Keratinocyte (primary cell): ENCODE data around the gene TIAM1. TPM values are rescaled to one million over a fixed set of nuclear protein-coding genes. Genes with fewer than 3 reads are reported as not detected.

Experiments
- DNase-seq: peaks from one replicate; pipeline ENCODE4 v3.0.0-alpha.2; 2011; ENCODE audit warnings: low read depth, missing footprints, low spot score
- FAIRE-seq: peaks from 2 replicates; lab custom pipeline; 2011; peaks lifted over from hg19 to GRCh38; lab: Jason Lieb, UNC
- H2AFZ ChIP-seq: 2 replicates; pipeline ENCODE4 v1.6.0; 2012; ENCODE audit warnings: low read length, control low read depth, inconsistent platforms; ENCODE audit not compliant: control insufficient read depth
- H3K27ac ChIP-seq: 2 replicates; pipeline ENCODE4 v1.5.1; 2011; ENCODE audit warnings: low read length; ENCODE audit not compliant: control insufficient read depth, insufficient read depth
- H3K27me3 ChIP-seq: 3 replicates; pipeline ENCODE4 v1.6.0; 2011; ENCODE audit warnings: low read length; ENCODE audit not compliant: control insufficient read depth, insufficient read depth; ENCODE audit errors: extremely low read depth
- H3K36me3 ChIP-seq, 2 experiments: 2 replicates in 1 of 2; 3 replicates in 1 of 2; pipeline ENCODE4 v1.5.1; 2011; ENCODE audit warnings: low read length in 2 of 2, mild to moderate bottlenecking in 1 of 2; ENCODE audit not compliant: control insufficient read depth in 2 of 2, insufficient read depth in 2 of 2; ENCODE audit errors: extremely low read depth in 1 of 2
- H3K4me1 ChIP-seq: 3 replicates; pipeline ENCODE4 v1.5.1; 2011; ENCODE audit warnings: low read length; ENCODE audit not compliant: control insufficient read depth, insufficient read depth; ENCODE audit errors: extremely low read depth
- H3K4me2 ChIP-seq: 3 replicates; pipeline ENCODE4 v1.6.0; 2011; ENCODE audit warnings: low read depth, low read length; ENCODE audit not compliant: control insufficient read depth, insufficient read depth; ENCODE audit errors: extremely low read depth
- H3K4me3 ChIP-seq, 3 experiments: fragments of 200-600 bp in 1 of 3; sonication (generic) in 1 of 3; 2 replicates in 2 of 3; 3 replicates in 1 of 3; pipeline ENCODE4 v1.5.1; 2011 to 2016; ENCODE audit warnings: low read length in 3 of 3, mild to moderate bottlenecking in 3 of 3, control low read depth in 2 of 3, inconsistent platforms in 1 of 3, low read depth in 1 of 3, mixed read lengths in 1 of 3, mixed run types in 1 of 3, moderate library complexity in 1 of 3; ENCODE audit not compliant: control insufficient read depth in 2 of 3, insufficient read depth in 2 of 3; ENCODE audit errors: extremely low read depth in 1 of 3
- H3K79me2 ChIP-seq: 2 replicates; pipeline ENCODE4 v1.6.0; 2012; ENCODE audit warnings: low read length; ENCODE audit not compliant: control insufficient read depth, insufficient read depth
- H3K9ac ChIP-seq: 3 replicates; pipeline ENCODE4 v1.6.0; 2011; ENCODE audit warnings: low read length; ENCODE audit not compliant: control insufficient read depth, insufficient read depth; ENCODE audit errors: extremely low read depth
- H3K9me1 ChIP-seq: 3 replicates; pipeline ENCODE4 v1.6.0; 2011; ENCODE audit warnings: low read length; ENCODE audit not compliant: control insufficient read depth, insufficient read depth; ENCODE audit errors: extremely low read depth
- H3K9me3 ChIP-seq: 2 replicates; pipeline ENCODE4 v1.5.1; 2012; ENCODE audit warnings: low read depth, low read length; ENCODE audit not compliant: control insufficient read depth
- H4K20me1 ChIP-seq: 3 replicates; pipeline ENCODE4 v1.6.0; 2011; ENCODE audit warnings: low read length; ENCODE audit not compliant: control insufficient read depth, insufficient read depth; ENCODE audit errors: extremely low read depth
- EZH2 ChIP-seq: IDR thresholded peaks from one replicate; pipeline ENCODE4 v1.6.1; 2012; ENCODE audit warnings: inconsistent platforms, mild to moderate bottlenecking, low read length, moderate library complexity
- dilution Hi-C: fragments of 300-500 bp; cut with MboI; formaldehyde crosslinking; loops from one replicate; pipeline ENCODE4 v1.7.0; 2020; ENCODE audit warnings: low sequenced_read_pairs; ENCODE audit not compliant: extremely low pct_ligation_motif_present
- polyA plus RNA-seq, 5 experiments: library from polyadenylated mRNA; depleted of rRNA in 3 of 5; stranded (reverse) in 3 of 5; stranded (forward) in 1 of 5; unstranded in 1 of 5; fragments of >200 nt; gene quantifications; 1 replicate in 1 of 5; 2 replicates in 3 of 5; 3 replicates in 1 of 5; pipeline versions ENCODE4 v1.2.1 to v1.2.3, GENCODE V29; 2011 to 2012; ENCODE audit warnings: missing spikeins in 2 of 5, low read depth in 1 of 5, low replicate concordance in 1 of 5
- TF ChIP-seq, protein P1 (sequence below), 3 experiments: IDR thresholded peaks in 1 of 3; conservative IDR thresholded peaks in 1 of 3; optimal IDR thresholded peaks in 1 of 3; 2 replicates in 2 of 3; 3 replicates in 1 of 3; pipeline versions ENCODE3 to v1.5.1; 2011; ENCODE audit warnings: low read length in 3 of 3, mild to moderate bottlenecking in 3 of 3, moderate library complexity in 2 of 3, control low read depth in 1 of 3, inconsistent platforms in 1 of 3; ENCODE audit not compliant: insufficient read depth in 2 of 3; ENCODE audit errors: extremely low read depth in 1 of 3

TIAM1 gene
- polyA plus RNA-seq, 1 donor (not counting 4 experiments of a cell fraction or from before 2014, with no cell fraction given), result 8.3 TPM

DNA sequence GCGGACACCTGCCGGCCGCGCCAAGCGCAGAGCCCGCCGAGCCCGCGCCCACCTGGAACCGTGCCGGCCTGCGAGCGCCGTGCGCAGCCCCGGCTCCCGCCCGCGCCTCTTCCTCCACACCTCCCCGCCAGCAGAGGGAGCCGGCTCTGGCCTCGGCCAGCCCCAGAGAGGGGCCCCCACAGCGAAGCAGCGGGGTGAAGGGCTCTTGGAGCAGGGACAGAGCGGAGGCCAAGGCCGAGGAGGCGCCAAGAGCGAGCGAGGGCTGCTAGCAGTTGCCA, 255.6 kb downstream of the TIAM1 start:
- H3K4me3 ChIP-seq, result no peak overlapping the region
- no peaks in the 10 kb centered on the region for H3K79me2 ChIP-seq
- H2AFZ ChIP-seq, result no peak overlapping the region
- H4K20me1 ChIP-seq, result no peaks in the 10 kb centered on the region
- H3K9me3 ChIP-seq, result no peaks in the 10 kb centered on the region
- no peaks in the 10 kb centered on the region for H3K27me3 ChIP-seq
- no peak overlapping the region for H3K9ac ChIP-seq
- DNase-seq (no peak), FAIRE-seq (no peak)
- no peak overlapping the region for H3K27ac ChIP-seq
- H3K4me1 ChIP-seq, result no peaks in the 10 kb centered on the region
- H3K9me1 ChIP-seq, result no peaks in the 10 kb centered on the region
- H3K36me3 ChIP-seq, result no peaks in the 10 kb centered on the region
- TF ChIP-seq, protein P1, sequence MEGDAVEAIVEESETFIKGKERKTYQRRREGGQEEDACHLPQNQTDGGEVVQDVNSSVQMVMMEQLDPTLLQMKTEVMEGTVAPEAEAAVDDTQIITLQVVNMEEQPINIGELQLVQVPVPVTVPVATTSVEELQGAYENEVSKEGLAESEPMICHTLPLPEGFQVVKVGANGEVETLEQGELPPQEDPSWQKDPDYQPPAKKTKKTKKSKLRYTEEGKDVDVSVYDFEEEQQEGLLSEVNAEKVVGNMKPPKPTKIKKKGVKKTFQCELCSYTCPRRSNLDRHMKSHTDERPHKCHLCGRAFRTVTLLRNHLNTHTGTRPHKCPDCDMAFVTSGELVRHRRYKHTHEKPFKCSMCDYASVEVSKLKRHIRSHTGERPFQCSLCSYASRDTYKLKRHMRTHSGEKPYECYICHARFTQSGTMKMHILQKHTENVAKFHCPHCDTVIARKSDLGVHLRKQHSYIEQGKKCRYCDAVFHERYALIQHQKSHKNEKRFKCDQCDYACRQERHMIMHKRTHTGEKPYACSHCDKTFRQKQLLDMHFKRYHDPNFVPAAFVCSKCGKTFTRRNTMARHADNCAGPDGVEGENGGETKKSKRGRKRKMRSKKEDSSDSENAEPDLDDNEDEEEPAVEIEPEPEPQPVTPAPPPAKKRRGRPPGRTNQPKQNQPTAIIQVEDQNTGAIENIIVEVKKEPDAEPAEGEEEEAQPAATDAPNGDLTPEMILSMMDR (optimal IDR thresholded peaks at IDR 0.05 in 1 of 3, IDR thresholded peaks at IDR 0.05 in 1 of 3, conservative IDR thresholded peaks at IDR 0.05 in 1 of 3; ENCODE audit: extremely low read depth in 1 of 3, insufficient read depth in 2 of 3, low read length in 3 of 3), result no peak
- no peak for TF ChIP-seq EZH2
- dilution Hi-C loops, result no loop called here
- H3K4me2 ChIP-seq, result no peak overlapping the region

DNA sequence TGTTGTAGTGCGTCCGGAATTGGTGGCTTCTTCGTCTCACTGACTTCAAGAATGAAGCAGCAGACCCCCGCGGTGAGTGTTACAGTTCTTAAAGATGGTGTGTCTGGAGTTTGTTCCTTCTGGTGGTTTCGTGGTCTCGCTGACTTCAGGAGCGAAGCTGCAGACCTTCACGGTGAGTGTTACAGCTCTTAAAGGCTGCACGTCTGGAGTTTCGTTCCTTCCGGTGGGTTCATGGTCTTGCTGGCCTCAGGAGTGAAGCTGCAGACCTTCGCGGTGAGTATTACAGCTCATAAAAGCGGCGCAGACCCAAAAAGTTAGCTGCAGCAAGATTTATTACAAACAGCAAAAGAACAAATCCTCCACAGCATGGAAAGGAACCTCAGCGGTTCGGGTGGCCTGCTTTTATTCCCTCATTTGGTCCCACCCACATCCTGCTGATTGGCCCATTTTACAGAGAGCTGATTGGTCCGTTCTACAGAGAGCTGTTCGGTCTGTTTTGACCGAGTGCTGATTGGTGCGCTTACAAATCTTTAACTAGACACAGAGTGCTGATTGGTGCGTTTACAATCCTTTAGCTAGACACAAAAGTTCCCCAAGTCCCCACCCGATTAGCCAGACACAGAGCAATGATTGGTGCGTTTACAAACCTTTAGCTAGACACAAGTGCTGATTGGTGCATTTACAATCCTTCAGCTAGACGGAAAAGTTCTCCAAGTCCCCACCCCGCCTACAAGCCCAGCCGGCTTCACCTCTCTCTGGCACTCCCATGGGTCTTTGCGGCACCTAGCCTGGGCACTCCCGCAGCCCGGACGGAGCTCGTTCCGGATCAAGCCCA, 256.2 kb downstream of the TIAM1 start:
- Histone ChIP-seq H3K4me1 (no peaks in the 10 kb centered on the region), H4K20me1 (no peaks in the 10 kb centered on the region), H3K9ac (no peak overlapping the region), H2AFZ (no peak overlapping the region), H3K36me3 (no peaks in the 10 kb centered on the region), H3K4me3 (no peak overlapping the region), H3K27me3 (no peaks in the 10 kb centered on the region), H3K9me3 (no peaks in the 10 kb centered on the region), H3K9me1 (no peaks in the 10 kb centered on the region), H3K27ac (no peak overlapping the region), H3K79me2 (no peaks in the 10 kb centered on the region), H3K4me2 (no peak overlapping the region)
- dilution Hi-C loops, result no loop called here
- TF ChIP-seq, protein P1 (optimal IDR thresholded peaks at IDR 0.05 in 1 of 3, IDR thresholded peaks at IDR 0.05 in 1 of 3, conservative IDR thresholded peaks at IDR 0.05 in 1 of 3; ENCODE audit: extremely low read depth in 1 of 3, insufficient read depth in 2 of 3, low read length in 3 of 3), result no peak
- no peak for TF ChIP-seq EZH2
- DNase-seq (no peak), FAIRE-seq (no peak)
